GM18505 (cell line): ENCODE results near the gene EMD.
A peak's percentile ranks its signal among the peaks of the same experiment; 100 is the strongest.

Experiments used
- ATAC-seq: cut with Tn5 transposase; IDR thresholded peaks from one replicate; pipeline ENCODE4 v1.9.1; 2021; ENCODE audit not compliant: unreplicated experiment
- POLR2A ChIP-seq: IDR thresholded peaks from 4 replicates; pipeline ENCODE4 v1.6.1; 2011; ENCODE audit warnings: borderline replicate concordance; ENCODE audit not compliant: insufficient read depth, insufficient read length; ENCODE audit errors: extremely low read depth

EMD gene

DNA sequence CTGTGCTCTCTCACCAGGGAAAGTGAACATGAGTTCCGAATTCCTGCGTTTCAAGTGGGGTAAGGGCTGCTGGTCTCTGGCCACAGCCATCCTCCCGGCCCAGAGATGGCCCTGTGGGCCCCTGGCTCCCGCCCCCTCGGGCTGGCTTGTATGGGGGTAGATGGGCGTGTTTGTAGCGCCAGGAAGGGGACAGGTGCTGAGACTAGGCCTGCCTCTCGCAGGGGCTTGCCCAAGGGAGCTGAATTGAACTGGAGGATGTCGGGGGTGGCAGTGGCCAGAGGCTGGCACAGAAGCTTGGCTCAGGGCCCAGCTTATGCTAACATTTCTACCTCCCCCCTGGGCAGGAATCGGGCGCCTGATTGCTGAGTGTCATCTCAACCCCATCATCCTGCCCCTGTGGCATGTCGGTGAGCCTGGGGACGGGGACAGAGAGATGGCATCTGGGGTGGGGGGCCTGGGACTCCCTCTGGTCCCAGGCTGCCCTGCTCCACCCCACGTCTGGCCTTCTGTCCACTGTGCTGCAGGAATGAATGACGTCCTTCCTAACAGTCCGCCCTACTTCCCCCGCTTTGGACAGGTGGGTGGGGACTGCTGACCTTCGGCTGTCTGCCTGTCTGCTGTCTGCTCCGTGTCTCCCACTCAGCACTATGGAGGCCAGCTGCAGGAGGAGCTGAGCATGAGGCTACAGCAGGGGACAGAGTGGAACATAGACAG is 40.8 kb downstream of the EMD start:
- no peak for ATAC-seq
- no peak for TF ChIP-seq POLR2A

DNA sequence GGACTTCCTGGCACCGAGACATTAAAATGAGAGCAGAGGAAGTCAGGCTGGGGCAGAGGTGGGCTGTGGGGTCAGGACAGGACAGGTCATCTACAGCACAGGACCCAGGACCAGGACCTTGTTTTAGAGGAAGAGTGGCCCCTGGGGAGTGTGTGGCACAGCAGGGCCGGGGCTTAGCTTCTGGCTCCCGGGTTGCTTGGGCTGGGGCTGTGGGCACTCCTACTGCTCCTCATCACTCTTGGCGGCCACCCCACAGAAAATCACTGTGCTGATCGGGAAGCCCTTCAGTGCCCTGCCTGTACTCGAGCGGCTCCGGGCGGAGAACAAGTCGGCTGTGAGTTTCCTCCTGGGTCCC is 41.3 kb downstream of the EMD start:
- no peak for ATAC-seq
- no peak for TF ChIP-seq POLR2A

GRCh38 chrX:154426916-154427770 is 48.0 kb downstream of the EMD start:
- no peak for TF ChIP-seq POLR2A
- no peak for ATAC-seq

DNA sequence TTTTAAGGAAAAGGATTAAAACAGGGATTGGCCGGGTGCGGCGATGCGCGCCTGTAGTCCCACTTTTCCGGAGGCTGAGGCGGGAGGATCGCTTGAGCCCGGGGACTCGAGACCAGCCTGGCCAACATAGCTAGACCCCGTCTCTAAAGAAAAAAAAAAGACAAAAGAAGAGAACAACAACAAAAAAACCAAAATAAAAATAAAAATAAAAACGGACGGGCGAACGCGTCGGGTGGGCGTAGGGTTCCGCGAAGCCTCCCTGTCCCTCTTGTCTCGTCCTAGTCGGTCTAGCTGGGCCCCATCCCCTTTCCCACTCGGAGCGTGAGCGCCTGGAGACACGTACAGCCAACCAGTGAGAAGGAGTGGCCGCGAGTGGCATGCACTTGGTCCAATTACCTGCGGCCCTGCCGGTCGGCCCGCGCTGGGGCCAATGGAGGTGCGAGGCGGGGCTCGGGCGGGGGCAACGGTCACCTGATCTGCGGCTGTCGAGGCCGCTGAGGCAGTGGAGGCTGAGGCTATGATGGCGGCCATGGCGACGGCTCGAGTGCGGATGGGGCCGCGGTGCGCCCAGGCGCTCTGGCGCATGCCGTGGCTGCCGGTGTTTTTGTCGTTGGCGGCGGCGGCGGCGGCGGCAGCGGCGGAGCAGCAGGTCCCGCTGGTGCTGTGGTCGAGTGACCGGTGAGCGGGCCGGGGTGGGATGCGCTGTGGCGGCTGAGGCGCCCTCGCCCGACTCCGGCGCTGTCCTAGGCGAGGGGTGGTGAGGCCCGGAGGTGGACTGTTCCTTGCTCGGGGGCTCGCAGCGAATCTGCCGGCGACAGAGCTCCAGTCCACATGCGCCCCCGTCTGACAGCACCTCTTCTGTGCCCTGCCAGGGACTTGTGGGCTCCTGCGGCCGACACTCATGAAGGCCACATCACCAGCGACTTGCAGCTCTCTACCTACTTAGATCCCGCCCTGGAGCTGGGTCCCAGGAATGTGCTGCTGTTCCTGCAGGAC is 49.4 kb downstream of the EMD start, which contains the start of gene ATP6AP1:
Gene ATP6AP1, plus strand, starts transcription at position 502 of the 996 bp plus-strand sequence. Its CDS starts 16 bp downstream, at position 518.
- peak; percentile 50 for TF ChIP-seq POLR2A
- ATAC-seq, result peak; percentile 92

- no peak for ATAC-seq
- TF ChIP-seq POLR2A, result no peak
Observed at GRCh38 chrX:154429711-154430110, 50.6 kb downstream of the EMD start.

GRCh38 chrX:154430479-154430878 is 51.4 kb downstream of the EMD start:
- no peak for TF ChIP-seq POLR2A
- no peak for ATAC-seq

DNA sequence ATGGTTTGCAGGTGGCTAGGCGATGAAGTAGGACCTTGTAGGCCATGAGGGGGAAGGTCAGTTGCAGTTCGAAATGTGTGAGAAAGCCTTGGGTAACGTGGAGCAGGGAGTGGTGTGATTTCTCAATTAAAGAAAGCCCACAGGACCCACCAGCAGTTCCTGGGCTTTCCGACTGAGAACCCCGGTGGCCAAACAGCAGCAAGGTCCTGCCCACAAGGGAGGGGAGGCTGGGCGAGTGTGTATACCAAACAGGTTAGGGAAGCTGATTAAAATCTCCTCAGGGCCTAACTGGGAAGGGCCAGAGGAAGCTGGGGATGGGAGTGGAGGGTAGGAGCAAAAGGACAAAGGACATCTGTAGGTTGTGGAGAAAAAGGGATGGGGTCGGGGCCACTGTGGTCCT is 51.8 kb downstream of the EMD start:
- no peak for TF ChIP-seq POLR2A
- ATAC-seq, result no peak
